ENCODE data around the gene KCNK4.

DNA sequence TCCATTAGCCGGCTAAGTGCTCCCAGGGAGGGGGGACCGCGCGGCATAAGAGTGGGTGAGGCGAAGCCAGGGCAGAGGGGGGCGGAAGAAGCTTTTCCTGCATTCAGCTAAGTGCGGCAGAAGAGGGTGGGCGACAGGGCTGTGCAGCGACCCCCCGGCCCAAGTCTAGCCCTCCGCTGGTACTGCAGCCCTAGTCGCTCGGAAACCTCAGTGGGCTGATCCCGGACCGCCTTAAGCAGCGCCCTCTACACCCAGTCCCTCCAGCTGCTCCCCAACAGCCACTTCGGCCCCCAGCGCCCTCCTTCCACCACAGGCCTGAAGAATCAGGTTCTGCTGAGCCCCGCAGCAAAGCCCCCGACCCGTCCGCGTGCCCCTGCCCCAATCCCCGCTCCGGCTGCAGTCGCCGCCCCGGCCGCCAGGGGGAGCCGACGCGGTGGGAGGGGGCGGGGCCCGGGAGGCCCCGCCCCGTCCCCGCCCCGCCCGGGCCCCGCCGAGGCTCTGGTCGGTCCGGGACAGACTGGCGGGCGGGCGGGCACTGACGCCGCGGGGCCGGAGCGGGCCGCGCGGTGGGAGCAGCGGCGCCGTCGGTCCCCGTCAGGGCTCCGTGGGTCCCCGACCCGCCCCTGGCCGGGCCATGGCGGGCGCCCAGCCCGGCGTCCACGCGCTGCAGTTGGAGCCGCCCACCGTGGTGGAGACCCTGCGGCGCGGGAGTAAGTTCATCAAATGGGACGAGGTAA is 39.9 kb upstream of the KCNK4 start, which contains the start of gene PLCB3:
- TF ChIP-seq POLR2AphosphoS5 (IDR thresholded peaks at IDR 0.05; ENCODE audit: low read depth, low read length), result no peak
- TF ChIP-seq, protein P1, sequence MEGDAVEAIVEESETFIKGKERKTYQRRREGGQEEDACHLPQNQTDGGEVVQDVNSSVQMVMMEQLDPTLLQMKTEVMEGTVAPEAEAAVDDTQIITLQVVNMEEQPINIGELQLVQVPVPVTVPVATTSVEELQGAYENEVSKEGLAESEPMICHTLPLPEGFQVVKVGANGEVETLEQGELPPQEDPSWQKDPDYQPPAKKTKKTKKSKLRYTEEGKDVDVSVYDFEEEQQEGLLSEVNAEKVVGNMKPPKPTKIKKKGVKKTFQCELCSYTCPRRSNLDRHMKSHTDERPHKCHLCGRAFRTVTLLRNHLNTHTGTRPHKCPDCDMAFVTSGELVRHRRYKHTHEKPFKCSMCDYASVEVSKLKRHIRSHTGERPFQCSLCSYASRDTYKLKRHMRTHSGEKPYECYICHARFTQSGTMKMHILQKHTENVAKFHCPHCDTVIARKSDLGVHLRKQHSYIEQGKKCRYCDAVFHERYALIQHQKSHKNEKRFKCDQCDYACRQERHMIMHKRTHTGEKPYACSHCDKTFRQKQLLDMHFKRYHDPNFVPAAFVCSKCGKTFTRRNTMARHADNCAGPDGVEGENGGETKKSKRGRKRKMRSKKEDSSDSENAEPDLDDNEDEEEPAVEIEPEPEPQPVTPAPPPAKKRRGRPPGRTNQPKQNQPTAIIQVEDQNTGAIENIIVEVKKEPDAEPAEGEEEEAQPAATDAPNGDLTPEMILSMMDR (IDR thresholded peaks at IDR 0.05), result peak; percentile 97
